B cell (primary cell): ENCODE measurements around the gene PDCD6IP. TPM values are rescaled to one million over a fixed set of nuclear protein-coding genes. Genes with fewer than 3 reads are reported as not detected.

ENCODE experiments used
- ATAC-seq: fragments of 200-7000 bp; cut with Tn5 transposase; one replicate; pipeline ENCODE4 v1.10.0; 2021; ENCODE audit warnings: low read depth, mild to moderate bottlenecking, moderate number of reproducible peaks, moderate library complexity
- CTCF ChIA-PET: fragments of 350-600 bp; sonication (Branson Sonifier 250); formaldehyde crosslinking; loops from one replicate; lab custom pipeline; 2021; ENCODE audit warnings: antibody characterized with exemption, inconsistent platforms; lab: Charles Lee
- POLR2A ChIA-PET: fragments of 350-600 bp; sonication (Branson Sonifier 250); formaldehyde crosslinking; loops from one replicate; lab custom pipeline; 2021; ENCODE audit warnings: antibody characterized with exemption; lab: Charles Lee
- DNase-seq: peaks from one replicate; pipeline ENCODE4 v3.0.0; 2013
- H2AFZ ChIP-seq: 2 replicates; pipeline ENCODE4 v1.6.1; 2012; ENCODE audit warnings: mild to moderate bottlenecking, low read depth, low read length; ENCODE audit not compliant: insufficient read depth, poor library complexity, severe bottlenecking
- H3K27ac ChIP-seq, 2 donors: 1 replicate in 1 of 2; 2 replicates in 1 of 2; pipeline ENCODE4 v1.5.1; 2012 to 2013; ENCODE audit warnings: low read length in 2 of 2, mild to moderate bottlenecking in 2 of 2, moderate library complexity in 1 of 2
- H3K27me3 ChIP-seq, 4 experiments: fragments of 200-600 bp in 1 of 4; sonication (generic) in 1 of 4; replicated peaks in 1 of 4; 1 replicate in 2 of 4; 2 replicates in 2 of 4; pipeline versions ENCODE4 v1.6.1 to v1.7.0; 2013 to 2016; ENCODE audit warnings: low read length in 3 of 4, mild to moderate bottlenecking in 2 of 4, mixed read lengths in 1 of 4, moderate library complexity in 1 of 4; ENCODE audit not compliant: insufficient read depth in 4 of 4, control insufficient read depth in 3 of 4; ENCODE audit errors: control extremely low read depth in 1 of 4
- H3K36me3 ChIP-seq, 2 experiments: replicated peaks in 1 of 2; 1 replicate in 1 of 2; 2 replicates in 1 of 2; pipeline versions ENCODE4 v1.6.1 to v1.7.1; 2013; ENCODE audit warnings: low read length in 1 of 2; ENCODE audit not compliant: insufficient read depth in 2 of 2, control insufficient read depth in 1 of 2; ENCODE audit errors: control extremely low read depth in 1 of 2, extremely low read depth in 1 of 2
- H3K4me1 ChIP-seq, 2 donors: fragments of 200-600 bp in 1 of 2; sonication (generic) in 1 of 2; 1 replicate in 1 of 2; 2 replicates in 1 of 2; pipeline versions ENCODE4 v1.5.1 to v1.6.1; 2013 to 2017; ENCODE audit warnings: low read length in 2 of 2; ENCODE audit not compliant: control insufficient read depth in 2 of 2, insufficient read depth in 2 of 2
- H3K4me2 ChIP-seq: replicated peaks from 2 replicates; pipeline ENCODE3; 2012; ENCODE audit warnings: mild to moderate bottlenecking, low read depth, low read length; ENCODE audit not compliant: poor library complexity, severe bottlenecking
- H3K4me3 ChIP-seq, 5 experiments: fragments of 200-600 bp in 1 of 5; sonication (generic) in 1 of 5; 1 replicate in 3 of 5; 2 replicates in 2 of 5; pipeline versions ENCODE4 v1.5.1 to v1.7.0; 2011 to 2016; ENCODE audit warnings: low read length in 4 of 5, mild to moderate bottlenecking in 4 of 5, low read depth in 2 of 5, control low read depth in 1 of 5, moderate library complexity in 1 of 5; ENCODE audit not compliant: insufficient read depth in 1 of 5; ENCODE audit errors: control extremely low read depth in 1 of 5, extremely low read depth in 1 of 5
- H3K79me2 ChIP-seq: fragments of 200-600 bp; sonication (generic); one replicate; pipeline ENCODE4 v1.6.0; 2016; ENCODE audit warnings: low read length; ENCODE audit not compliant: control insufficient read depth, insufficient read depth
- H3K9ac ChIP-seq: fragments of 200-600 bp; sonication (generic); 2 replicates; pipeline ENCODE4 v1.6.1; 2017; ENCODE audit warnings: mild to moderate bottlenecking, low read length, moderate library complexity
- H3K9me3 ChIP-seq, 3 donors: one replicate each; pipeline versions ENCODE4 v1.6.1 to v1.7.1; 2013; ENCODE audit warnings: low read length in 2 of 3; ENCODE audit not compliant: control insufficient read depth in 2 of 3, insufficient read depth in 1 of 3; ENCODE audit errors: control extremely low read depth in 1 of 3
- H4K20me1 ChIP-seq: 2 replicates; pipeline ENCODE4 v1.6.0; 2012; ENCODE audit warnings: mild to moderate bottlenecking, low read length; ENCODE audit not compliant: insufficient read depth, control insufficient read depth, poor library complexity, severe bottlenecking
- H3K27ac Mint-ChIP-seq: one replicate; pipeline ENCODE4 v1.8.0; 2021; ENCODE audit warnings: mixed read lengths
- H3K27me3 Mint-ChIP-seq: one replicate; pipeline ENCODE4 v1.8.0; 2021; ENCODE audit warnings: mixed read lengths
- H3K4me1 Mint-ChIP-seq: one replicate; pipeline ENCODE4 v1.8.0; 2021; ENCODE audit warnings: mixed read lengths
- H3K4me3 Mint-ChIP-seq: one replicate; pipeline ENCODE4 v1.8.0; 2021; ENCODE audit warnings: mixed read lengths
- H3K9me3 Mint-ChIP-seq: one replicate; pipeline ENCODE4 v1.8.0; 2022; ENCODE audit warnings: mixed read lengths; ENCODE audit not compliant: insufficient read depth
- EZH2 ChIP-seq: IDR thresholded peaks from 2 replicates; pipeline ENCODE4 v1.6.1; 2012; ENCODE audit warnings: borderline replicate concordance, low read depth, mild to moderate bottlenecking, moderate library complexity, low read length; ENCODE audit not compliant: insufficient read depth, poor library complexity, severe bottlenecking
- WGBS: methylation state at CpG from one replicate; pipeline ENCODE4 v1.1.5; 2013; ENCODE audit warnings: missing lambda C conversion rate; ENCODE audit not compliant: insufficient coverage; 5-methylcytosine and 5-hydroxymethylcytosine counted together
- intact Hi-C: fragments of 100-400 bp; cut with micrococcal nuclease; formaldehyde crosslinking; loops from one replicate; pipeline ENCODE4 v1.10.0; 2022
- polyA plus RNA-seq: library from polyadenylated mRNA; depleted of rRNA; stranded (reverse); fragments of >200 nt; gene quantifications from 2 replicates; pipeline ENCODE4 v1.2.3, GENCODE V29; 2012
- total RNA-seq, 2 donors: library from RNA; stranded (reverse); fragments of 120-200 nt in 1 of 2; gene quantifications; 1 replicate in 1 of 2; 2 replicates in 1 of 2; pipeline versions ENCODE4 v1.2.3 to v1.2.4, GENCODE V29; 2013 to 2022
- TF ChIP-seq, protein P1 (sequence below): fragments of 200-600 bp; IDR thresholded peaks from one replicate; pipeline ENCODE4 v1.8.0; 2022; ENCODE audit warnings: antibody characterized with exemption, mild to moderate bottlenecking

Gene PDCD6IP
- total and polyA plus RNA-seq, 2 donors (not counting 1 experiment from before 2014, with no cell fraction given): 103 to 276 TPM

- WGBS: no CpG with 5 or more reads among the region's 2 CpGs
- POLR2A ChIA-PET: no interaction called here
These were observed 111.6 kb downstream of the PDCD6IP start for GRCh38 chr3:33910031-33910430.

DNA sequence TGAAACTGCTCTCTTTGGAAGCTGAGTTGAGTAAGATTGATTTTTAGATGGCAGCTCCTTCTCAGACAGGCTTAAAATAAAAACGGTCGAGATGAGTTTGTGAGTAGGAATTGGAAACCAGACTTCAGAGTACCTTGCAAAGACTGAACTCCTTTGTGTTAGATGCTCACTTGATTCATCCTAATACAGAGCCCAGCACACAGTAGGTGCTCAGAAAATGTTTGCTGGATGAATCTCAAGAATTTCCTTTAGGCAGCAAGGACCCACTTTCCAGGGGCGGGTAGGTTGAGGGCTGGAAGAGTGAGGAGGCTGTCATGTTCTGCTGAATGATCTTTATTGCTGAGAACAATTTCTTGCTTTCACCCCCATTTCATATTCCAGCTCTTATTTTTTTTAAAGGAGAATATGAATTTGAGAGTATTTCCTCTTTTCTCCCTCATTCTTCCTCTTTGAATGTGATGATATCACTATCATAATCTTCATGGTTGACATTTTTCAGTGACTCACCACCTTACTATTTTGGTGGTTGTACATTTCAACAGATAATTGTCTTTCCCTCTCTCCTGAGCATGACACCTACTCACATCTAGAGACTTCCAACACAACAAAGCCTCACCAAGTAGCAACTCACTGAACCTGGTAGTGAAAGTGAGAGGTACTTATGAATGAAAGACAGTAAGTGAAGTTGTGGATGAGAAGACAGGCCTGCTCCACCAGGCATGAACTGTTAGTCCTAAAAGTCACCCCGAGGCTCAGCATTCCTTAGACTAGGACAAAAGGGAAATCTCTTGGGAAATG lies 113.3 kb downstream of the PDCD6IP start:
- no peaks in the 10 kb centered on the region for H3K4me1 ChIP-seq
- intact Hi-C loops: no loop called here
- no peak overlapping the region for H2AFZ ChIP-seq
- no peaks in the 10 kb centered on the region for H4K20me1 ChIP-seq
- ChIA-PET CTCF (interaction anchor here (1.5 kb wide), 1 partner anchor 773 kb away, joined by 3 read pairs; no protein-coding TSS in a partner anchor), POLR2A (no interaction called here)
- Mint-ChIP-seq H3K4me1 (peaks cover 3% of the 10 kb centered on the region), H3K27ac (no peak overlapping the region), H3K27me3 (peaks cover 9% of the 10 kb centered on the region), H3K4me3 (no peak overlapping the region), H3K9me3 (no peaks in the 10 kb centered on the region)
- no peak for ATAC-seq
- no peak overlapping the region for H3K27ac ChIP-seq
- no peak overlapping the region for H3K9ac ChIP-seq
- no peak for DNase-seq
- H3K79me2 ChIP-seq: no peaks in the 10 kb centered on the region
- no peaks in the 10 kb centered on the region for H3K9me3 ChIP-seq
- H3K27me3 ChIP-seq: no peaks in the 10 kb centered on the region
- no peaks in the 10 kb centered on the region for H3K36me3 ChIP-seq
- WGBS: no CpG with 5 or more reads among the region's 4 CpGs
- no peak for TF ChIP-seq EZH2
- TF ChIP-seq, protein P1, sequence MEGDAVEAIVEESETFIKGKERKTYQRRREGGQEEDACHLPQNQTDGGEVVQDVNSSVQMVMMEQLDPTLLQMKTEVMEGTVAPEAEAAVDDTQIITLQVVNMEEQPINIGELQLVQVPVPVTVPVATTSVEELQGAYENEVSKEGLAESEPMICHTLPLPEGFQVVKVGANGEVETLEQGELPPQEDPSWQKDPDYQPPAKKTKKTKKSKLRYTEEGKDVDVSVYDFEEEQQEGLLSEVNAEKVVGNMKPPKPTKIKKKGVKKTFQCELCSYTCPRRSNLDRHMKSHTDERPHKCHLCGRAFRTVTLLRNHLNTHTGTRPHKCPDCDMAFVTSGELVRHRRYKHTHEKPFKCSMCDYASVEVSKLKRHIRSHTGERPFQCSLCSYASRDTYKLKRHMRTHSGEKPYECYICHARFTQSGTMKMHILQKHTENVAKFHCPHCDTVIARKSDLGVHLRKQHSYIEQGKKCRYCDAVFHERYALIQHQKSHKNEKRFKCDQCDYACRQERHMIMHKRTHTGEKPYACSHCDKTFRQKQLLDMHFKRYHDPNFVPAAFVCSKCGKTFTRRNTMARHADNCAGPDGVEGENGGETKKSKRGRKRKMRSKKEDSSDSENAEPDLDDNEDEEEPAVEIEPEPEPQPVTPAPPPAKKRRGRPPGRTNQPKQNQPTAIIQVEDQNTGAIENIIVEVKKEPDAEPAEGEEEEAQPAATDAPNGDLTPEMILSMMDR: no peak
- H3K4me2 ChIP-seq: no peak overlapping the region
- no peak overlapping the region for H3K4me3 ChIP-seq

More at GRCh38 chr3:33910031-33910430, 111.6 kb downstream of the PDCD6IP start:
- Histone ChIP-seq H3K4me1 (no peaks in the 10 kb centered on the region), H3K4me2 (no peak overlapping the region), H3K36me3 (no peaks in the 10 kb centered on the region), H3K9me3 (peaks cover 0 to 2% (median 0%) of the 10 kb centered on the region in 3 donors), H2AFZ (no peak overlapping the region), H3K27ac (no peak overlapping the region), H3K79me2 (no peaks in the 10 kb centered on the region), H4K20me1 (no peaks in the 10 kb centered on the region), H3K27me3 (no peaks in the 10 kb centered on the region), H3K9ac (no peak overlapping the region), H3K4me3 (no peak overlapping the region)
- no peak for DNase-seq
- Mint-ChIP-seq H3K27ac (no peak overlapping the region), H3K4me1 (no peaks in the 10 kb centered on the region), H3K9me3 (no peaks in the 10 kb centered on the region), H3K4me3 (no peak overlapping the region), H3K27me3 (peaks cover 8% of the 10 kb centered on the region)
- ATAC-seq: no peak
- CTCF ChIA-PET: interaction anchor here (1.5 kb wide), 1 partner anchor 775 kb away, joined by 3 read pairs; no protein-coding TSS in a partner anchor
- intact Hi-C loops: no loop called here
- TF ChIP-seq, protein P1: no peak
- no peak for TF ChIP-seq EZH2
